GM20431 (cell line): ENCODE data around the gene ZKSCAN5.
"Not testable (repeated sequence)": the region's sequence is repeated elsewhere in the genome, so short reads cannot be mapped to it uniquely, and the experiment has no call there.

ENCODE experiments used
- in situ Hi-C: fragments of 300-500 bp; cut with MseI, MboI; formaldehyde crosslinking; loops from one replicate; pipeline ENCODE4 v1.15.0; 2020; ENCODE audit warnings: low sequenced_read_pairs; ENCODE audit not compliant: unreplicated experiment

ZKSCAN5 gene

DNA sequence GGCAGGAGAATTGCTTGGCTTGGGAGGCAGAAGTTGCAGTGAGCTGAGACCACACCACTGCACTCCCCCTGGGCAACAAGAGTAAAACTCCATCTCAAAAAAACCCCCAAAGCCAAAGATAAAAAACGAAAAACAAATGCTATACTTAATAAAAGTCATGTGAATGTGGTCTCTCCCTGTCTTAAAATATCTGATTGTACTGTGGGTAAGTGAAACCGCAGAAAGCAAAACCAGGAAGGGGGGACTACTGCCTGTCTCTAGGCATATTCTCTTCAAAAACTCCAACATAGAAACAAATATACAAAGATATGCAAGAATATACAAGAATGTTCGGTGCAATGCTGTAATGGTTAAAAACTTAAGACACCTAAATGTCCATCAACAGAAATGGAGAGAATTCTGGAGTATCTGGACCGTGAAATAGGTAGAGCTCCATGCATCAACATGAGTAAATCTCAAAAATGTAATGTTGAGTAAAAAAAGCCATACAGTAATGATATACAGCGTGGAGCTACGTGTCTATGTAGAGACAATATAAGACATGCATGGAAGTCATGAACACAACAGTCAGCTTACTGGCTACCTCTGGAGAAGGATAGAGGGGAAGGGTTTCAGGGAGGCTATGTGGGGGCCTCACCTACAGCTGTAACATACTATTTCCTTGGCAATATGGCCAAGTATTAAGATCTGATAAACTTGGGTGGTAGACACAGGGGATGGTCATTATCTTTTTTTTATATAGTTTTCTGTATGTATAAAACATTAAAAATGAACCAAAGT is 6.5 kb upstream of the ZKSCAN5 start:
- in situ Hi-C loops: no loop called here

GRCh38 chr7:99498546-99498944 is 5.9 kb upstream of the ZKSCAN5 start:
- in situ Hi-C loops: no loop called here

DNA sequence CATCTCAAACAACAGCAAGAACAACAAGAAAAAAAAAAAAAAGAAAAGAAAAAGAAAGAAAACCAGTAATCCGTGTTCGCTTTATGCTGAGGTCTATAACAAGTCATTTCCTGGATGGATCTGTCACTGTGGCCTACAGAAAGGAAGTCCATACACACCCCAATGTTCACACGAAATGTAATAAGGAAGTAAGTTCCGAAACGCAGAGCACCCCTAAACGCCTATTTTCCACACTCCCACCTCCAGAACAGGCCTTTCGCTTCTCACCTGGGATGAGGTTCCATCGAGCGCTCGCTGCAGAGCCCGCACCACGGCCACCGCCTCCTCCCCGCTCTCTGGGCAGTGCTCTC is 5.1 kb upstream of the ZKSCAN5 start:
- in situ Hi-C loops: no loop called here

GRCh38 chr7:99499721-99500636 is 4.5 kb upstream of the ZKSCAN5 start, which contains the start of gene ZNF394:
TSS of gene ZNF394 (minus strand) at chr7:99500281. CDS start at chr7:99500093, 188 bp downstream.
- in situ Hi-C loops: no loop called here

DNA sequence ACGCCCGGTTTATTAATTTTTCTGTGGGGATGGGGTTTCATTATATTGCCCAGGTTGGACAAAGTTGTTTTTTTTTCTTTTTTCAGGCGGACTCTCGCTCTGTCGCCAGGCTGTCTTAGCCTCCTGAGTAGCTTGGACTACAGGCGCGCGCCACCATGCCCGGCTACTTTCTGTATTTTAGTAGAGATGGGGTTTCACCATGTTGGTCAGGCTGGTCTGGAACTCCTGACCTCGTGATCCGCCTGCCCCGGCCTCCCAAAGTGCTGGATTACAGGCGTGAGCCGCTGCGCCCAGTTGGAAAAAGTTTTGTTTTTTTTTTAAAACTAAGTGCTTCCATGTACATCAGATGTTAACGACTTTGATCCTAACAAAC is 3.8 kb upstream of the ZKSCAN5 start:
- in situ Hi-C loops: no loop called here

DNA sequence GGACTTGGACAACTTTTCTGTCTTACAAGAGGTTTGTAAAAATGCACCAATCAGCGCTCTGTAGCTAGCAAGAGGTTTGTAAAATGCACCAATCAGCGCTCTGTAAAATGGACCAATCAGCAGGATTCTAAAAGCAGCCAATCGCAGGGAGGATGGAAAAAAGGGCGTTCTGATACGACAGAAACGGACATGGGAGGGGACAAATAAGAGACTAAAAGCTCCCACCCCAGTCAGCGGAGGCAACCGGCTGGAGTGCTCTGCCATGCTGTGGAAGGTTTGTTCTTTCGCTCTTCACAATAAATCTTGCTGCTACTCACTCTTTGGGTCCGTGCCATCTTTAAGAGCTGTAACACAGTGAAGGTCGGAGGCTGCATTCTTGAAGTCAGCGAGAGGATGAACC is 3.2 kb upstream of the ZKSCAN5 start:
- in situ Hi-C loops: not testable (repeated sequence)

DNA sequence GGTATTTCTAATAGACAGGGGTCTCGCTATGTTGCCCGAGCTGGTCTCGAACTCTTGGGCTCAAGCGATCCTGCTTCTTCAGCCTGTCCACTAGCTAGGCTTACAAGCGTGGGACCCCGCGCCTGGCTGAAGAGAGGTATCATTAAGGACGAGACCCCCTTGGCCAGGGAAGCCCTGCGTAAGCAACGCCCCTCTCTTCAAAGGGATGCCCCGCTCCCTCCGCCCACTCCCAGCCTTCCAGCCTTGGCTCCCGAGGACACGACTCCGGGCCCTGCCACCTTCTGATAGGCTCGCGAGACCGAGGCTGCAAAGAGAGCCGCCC is 220 bp upstream of the ZKSCAN5 start:
- in situ Hi-C loops: no loop called here

GRCh38 chr7:99505324-99505662 is 831 bp downstream of the ZKSCAN5 start:
- in situ Hi-C loops: no loop called here

- in situ Hi-C loops: no loop called here
These were observed 9.6 kb downstream of the ZKSCAN5 start for GRCh38 chr7:99514050-99514449.

DNA sequence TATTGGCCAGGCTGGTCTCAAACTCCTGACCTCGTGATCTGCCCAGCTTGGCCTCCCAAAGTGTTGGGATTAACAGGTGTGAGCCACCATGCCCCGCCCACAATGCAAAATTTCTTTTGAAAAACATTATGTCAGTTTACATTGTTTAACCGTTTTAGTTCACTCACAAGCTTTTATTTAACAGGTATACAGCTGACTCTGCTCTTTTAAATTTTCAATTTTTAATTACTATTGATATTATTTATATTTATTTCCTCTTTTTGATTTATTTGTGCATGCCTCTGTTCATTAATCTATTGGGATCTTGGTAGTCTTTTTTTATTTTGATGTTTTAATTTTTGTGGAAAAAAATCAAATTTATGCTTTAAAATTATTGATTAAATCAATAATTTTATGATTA is 16.9 kb downstream of the ZKSCAN5 start:
- in situ Hi-C loops: no loop called here

- in situ Hi-C loops: no loop called here
These were observed 21.4 kb downstream of the ZKSCAN5 start for GRCh38 chr7:99525713-99526440.

GRCh38 chr7:99531354-99531765 is 26.9 kb downstream of the ZKSCAN5 start:
- in situ Hi-C loops: no loop called here

GRCh38 chr7:99535667-99536066 is 31.2 kb downstream of the ZKSCAN5 start:
- in situ Hi-C loops: no loop called here

DNA sequence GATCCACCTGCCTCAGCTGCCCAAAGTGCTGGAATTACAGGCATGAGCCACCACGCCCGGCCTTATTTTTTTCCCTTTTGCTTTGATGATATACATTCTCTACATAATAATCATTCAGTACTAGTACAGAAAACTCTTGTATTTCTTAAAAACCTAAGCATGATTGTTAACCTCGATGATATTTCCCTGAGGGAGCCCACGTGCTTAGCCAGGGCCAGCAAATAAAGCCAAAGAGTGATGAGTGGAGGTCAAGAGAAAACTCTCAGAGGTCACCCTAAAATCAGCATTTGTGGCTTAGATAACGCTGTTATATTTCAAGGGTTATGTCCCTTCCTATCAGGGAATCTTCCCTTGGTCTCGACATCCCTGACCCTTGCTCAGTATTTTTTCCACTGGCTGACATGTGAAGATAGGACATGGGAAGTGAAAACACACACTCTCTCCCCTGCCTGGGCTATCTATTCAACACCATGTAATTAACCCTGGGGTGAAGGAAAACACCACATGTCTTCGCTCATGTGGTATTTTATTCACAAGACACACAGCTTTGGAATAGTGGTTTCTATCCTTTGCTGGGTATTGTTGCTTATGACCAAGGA is 34.9 kb downstream of the ZKSCAN5 start:
- in situ Hi-C loops: no loop called here

- in situ Hi-C loops: no loop called here
These were observed 36.1 kb downstream of the ZKSCAN5 start for GRCh38 chr7:99540542-99540941.

DNA sequence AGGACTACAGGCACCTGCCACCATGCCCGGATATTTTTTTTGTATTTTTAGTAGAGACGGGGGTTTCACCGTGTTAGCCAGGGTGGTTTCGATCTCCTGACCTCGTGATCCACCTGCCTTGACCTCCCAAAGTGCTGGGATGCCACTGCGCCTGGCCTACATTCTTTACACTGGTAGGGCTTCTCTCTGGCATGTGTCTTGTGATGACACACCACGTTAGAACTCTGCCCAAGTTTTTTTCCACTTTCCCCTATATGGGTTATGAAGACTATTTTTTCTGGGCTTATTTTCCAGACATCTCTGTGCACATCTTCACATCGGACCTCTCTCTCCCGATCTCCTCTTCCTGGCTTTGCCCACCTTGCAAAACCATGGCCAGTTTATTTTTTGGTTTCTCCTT is 36.8 kb downstream of the ZKSCAN5 start:
- in situ Hi-C loops: no loop called here

DNA sequence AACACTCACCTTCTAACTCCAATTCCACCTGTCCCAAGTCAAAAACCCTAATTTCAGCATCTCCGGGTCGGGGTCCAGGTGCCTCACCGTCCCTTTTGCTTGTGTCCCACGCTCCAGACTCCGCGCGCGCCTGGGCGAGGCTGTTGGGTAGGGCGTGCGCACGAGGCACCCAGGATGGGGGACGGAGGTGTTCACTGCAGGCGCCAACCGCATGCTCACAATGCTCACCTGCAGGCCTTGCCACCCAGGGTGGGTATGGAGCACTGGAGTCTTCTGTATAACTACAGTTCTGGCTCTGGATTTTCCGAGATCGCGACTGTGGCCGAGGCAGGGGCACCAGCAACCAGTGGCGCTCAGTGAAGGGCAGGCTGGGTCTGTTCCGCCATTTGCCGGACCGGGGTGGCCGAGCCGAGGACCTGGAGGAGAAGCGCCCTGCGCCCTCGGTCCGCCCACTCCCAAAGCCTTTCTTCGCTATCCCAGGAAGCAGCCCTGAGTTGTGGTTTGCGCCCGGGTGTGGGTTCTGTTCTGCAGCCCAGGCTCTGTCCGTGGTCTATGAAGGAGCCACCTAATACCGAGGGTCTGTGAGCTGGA is 38.7 kb downstream of the ZKSCAN5 start:
- in situ Hi-C loops: no loop called here

- in situ Hi-C loops: no loop called here
These were observed 39.5 kb downstream of the ZKSCAN5 start for GRCh38 chr7:99543916-99544315.

DNA sequence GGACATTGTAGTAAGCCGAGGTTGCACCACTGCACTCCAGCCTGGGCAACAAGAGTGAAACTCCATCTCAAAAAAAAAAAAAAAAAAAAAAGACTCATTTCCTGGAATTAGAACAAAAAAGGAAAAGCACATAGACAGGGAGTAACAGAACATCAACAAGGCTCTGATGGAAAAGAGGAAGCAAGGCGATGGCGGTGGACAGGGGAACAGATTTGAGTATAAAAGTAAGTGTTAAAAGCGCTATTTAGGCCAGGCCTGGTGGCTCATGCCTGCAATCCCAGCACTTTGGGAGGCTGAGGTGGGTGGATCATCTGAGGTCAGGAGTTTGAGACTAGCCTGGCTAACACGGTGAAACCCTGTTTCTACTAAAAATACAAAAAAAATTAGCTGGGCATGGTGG is 40.8 kb downstream of the ZKSCAN5 start:
- in situ Hi-C loops: not testable (repeated sequence)

GRCh38 chr7:99549545-99549944 is 45.1 kb downstream of the ZKSCAN5 start:
- in situ Hi-C loops: not testable (repeated sequence)
